ENCODE measurements around the gene UCHL3. TPM values are rescaled to one million over a fixed set of nuclear protein-coding genes. Genes with fewer than 3 reads are reported as not detected.
A peak's percentile ranks its signal among the peaks of the same experiment; 100 is the strongest.

The UCHL3 gene
- total RNA-seq, 1 experiment from 2014 or later, result 83.7 TPM

DNA sequence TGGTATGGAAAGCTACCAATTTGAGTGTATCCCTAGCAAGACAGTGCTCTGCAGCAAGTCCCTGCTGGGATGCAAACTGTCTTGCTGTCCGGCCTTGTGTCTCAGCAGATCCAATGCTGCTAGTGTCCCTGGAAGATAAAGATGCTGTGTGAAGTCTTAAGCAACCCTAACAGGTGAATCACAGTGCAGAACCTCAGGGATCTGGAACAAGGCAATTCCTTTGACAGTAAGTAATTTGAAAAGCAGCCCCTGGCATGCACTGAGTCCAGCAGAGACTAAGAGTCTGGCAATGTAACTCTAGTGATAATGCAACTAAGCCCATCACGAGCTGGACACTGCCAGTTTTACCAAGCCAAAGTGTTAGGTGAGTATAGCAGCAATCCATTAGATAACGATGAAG is 1.7 kb upstream of the UCHL3 start:
- DNase-seq (ENCODE audit: low spot score), result no peak

DNA sequence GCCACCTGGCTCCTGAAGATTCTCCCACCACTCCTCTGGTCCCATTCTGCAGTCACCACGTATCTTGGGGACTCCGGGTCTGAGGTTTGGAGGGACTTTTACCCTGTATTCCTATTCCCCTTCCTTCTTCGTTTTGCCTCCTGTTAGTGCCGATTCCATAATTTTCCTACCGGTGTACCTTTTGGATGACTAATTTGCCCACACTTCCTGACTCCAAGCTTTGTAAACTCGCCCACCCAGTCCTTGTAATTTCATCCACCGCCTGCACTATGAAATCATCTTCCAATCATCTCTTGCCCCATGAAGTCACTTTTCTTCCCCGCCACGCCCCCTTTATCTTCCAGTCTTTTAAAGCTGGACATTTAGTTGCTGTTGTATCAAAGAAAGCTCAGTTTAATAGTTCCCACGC is 572 bp downstream of the UCHL3 start:
- peak; percentile 43 for DNase-seq (ENCODE audit: low spot score)

- no peak for DNase-seq (ENCODE audit: low spot score)
Observed at GRCh38 chr13:75554464-75554863, 4.9 kb downstream of the UCHL3 start.

DNA sequence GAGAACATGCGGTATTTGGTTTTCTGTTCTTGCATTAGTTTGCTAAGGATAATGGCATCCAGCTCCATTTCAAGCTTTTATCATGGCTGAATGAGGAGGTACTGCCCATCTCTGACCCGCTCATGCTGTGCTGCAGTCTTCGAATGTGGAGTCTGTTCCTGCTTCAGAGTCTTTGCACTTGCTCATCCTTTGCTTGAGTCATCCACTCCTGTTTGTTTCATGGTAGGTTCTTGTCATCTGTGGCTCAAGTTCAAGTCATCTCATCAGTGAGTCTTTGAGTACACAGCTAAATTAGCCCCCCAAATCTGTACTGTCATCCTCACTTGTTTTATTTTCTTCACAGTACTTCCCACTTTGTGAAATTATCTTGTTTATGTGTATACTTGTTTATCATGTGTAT is 5.4 kb downstream of the UCHL3 start:
- no peak for DNase-seq (ENCODE audit: low spot score)

GRCh38 chr13:75555836-75556235 is 6.2 kb downstream of the UCHL3 start:
- DNase-seq (ENCODE audit: low spot score), result no peak

DNA sequence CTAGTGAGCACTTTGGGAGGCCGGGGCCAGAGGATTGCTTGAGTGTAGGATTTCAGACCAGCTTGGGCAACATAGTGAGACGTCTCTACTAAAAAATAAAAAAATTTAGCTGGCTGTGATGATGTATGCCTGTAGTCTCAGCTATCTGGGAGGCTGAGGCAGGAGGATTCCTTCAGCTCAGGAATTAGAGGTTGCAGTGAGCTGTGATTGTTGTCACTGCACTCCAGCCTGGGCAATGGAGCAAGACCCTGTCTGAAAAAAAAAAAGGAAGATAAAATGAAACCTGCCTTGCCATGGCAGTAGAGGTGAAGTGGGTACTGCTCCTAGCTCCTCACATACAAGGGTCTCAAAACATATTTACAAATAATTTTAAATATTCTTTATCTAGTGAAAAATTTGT is 7.4 kb downstream of the UCHL3 start:
- DNase-seq (ENCODE audit: low spot score), result no peak

DNA sequence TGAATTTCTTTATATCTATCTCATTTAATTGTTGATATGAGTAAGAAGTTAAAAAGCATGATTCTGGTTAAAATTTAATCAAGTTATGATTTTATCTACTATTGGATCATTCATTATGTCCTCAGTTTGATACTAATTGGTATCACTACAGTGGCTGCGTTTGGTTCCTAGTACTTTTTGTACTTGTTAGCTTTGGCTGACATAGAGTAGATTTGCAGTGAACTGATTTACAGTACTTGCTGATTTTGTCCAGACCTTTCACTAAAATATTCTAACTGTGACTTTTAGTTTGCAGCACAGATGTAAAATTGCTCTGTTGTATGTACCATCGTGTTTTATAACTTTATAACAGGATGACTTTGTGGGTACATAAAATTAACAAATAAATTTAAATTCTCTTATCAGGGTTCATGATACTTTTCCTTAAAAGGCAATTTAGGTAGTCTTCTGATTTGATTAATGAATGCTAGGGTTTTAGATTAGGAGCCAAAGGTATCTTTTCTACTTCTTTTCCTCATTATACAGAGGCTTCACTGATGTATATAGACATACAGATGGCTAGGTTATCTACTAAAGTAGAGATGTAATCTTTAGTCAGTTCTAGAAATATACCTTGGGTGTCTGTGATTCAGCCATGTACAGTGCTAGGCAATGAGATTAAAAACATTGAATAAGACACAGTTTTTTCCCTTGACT is 8.7 kb downstream of the UCHL3 start:
- DNase-seq (ENCODE audit: low spot score), result no peak

GRCh38 chr13:75566658-75567057 is 17.1 kb downstream of the UCHL3 start:
- peak; percentile 38 for DNase-seq (ENCODE audit: low spot score)

DNA sequence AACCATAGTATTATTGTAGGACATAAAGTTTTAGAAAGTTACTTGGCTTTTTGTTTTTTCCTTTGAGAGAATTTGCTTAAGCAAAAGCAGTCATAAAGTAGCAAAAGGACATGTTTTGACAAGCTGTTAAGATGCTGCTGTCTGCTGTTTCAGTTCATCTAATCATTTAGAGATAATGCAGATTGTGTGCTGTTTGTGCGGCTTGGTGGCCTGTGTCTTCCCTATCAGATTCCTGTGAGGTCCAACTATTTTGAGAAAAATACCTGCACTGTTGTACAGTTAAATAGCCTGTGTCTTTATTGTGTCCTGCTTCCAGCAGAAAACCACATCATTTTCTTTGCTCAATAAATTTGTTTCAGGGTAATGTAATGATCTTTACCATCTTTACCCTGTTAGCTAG is 20.0 kb downstream of the UCHL3 start:
- DNase-seq (ENCODE audit: low spot score), result no peak

GRCh38 chr13:75579529-75579928 is 29.9 kb downstream of the UCHL3 start:
- DNase-seq (ENCODE audit: low spot score), result no peak

GRCh38 chr13:75581874-75582640 is 32.5 kb downstream of the UCHL3 start:
- DNase-seq (ENCODE audit: low spot score), result no peak

DNA sequence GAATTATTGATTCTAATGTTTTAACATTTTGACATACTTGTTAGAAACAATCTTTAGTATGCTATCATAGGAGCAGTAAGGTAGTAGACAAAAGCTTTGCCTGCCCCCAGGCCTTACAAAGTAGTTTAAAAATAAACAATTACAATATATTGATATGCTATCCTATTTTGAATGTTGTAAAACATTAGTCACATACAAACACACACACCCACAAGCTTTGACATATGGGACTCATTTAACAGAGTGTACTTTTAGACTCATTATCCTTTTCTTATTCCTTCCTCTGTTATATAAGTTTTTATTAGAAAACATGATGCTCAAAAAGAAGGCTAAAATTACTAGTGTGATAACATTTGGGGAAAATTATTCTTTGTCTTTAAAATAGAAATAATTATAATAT is 33.5 kb downstream of the UCHL3 start:
- no peak for DNase-seq (ENCODE audit: low spot score)

- DNase-seq (ENCODE audit: low spot score), result no peak
Observed at GRCh38 chr13:75585153-75585552, 35.6 kb downstream of the UCHL3 start.

DNA sequence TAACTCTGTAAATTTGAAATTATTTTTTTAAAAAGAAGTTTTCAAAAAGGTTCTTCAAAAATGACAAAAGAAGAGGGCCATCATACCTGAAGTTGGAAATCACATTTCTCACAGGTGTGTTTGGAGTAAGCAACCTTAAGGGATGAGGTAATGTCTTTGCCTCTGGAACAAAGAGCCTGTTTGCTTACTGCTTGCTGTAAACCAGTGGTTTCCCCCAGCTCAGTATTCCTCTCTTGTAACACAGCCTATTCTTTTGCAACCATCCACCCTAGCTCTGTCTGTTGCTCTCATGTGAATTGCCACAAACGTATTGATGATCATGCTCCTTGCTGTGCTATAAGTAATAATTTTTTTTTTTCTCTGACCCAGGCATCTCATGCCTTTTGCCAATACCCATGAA is 38.1 kb downstream of the UCHL3 start:
- DNase-seq (ENCODE audit: low spot score), result no peak

DNA sequence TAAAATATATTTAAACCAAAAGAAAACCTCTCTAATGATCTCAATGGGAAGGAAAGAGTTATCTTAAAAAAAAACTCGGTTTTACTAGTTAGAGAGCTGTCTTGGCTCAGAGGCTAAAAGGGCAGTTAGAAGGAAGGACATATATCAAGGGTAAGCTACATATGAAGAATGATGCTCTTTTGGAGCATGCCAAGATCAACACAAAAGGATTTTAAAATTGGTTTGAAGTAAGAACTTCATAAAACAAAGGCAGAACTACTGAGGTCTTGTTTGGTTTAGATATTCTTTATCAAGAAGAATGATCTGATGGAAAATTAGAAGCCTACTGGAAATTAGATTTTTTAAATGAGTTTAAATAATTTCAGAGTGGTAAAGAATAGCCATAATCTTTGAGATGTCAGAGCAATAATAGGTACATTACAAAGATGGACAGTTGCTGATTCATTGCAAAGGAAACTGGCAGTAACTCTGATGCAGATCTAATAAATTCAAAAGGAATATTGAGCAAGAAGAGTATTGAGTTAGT is 47.1 kb downstream of the UCHL3 start:
- no peak for DNase-seq (ENCODE audit: low spot score)

DNA sequence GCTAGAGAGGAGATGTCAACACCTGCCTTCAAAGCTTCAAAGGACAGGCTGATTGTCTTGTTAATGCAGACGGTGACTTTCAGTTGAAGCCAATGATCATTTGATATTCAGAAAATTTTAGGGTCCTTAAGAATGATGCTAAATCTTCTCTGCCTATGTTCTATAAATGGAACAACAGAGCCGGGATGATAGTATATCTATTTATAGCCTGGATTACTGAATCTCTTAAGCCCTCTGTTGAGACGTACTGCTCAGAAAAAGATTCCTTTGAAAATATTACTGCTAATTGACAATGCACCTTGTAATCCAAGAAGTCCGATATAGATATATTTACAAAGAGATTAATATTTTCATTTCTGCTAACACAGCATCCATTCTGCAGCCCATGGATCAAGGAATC is 50.8 kb downstream of the UCHL3 start:
- DNase-seq (ENCODE audit: low spot score), result no peak

DNA sequence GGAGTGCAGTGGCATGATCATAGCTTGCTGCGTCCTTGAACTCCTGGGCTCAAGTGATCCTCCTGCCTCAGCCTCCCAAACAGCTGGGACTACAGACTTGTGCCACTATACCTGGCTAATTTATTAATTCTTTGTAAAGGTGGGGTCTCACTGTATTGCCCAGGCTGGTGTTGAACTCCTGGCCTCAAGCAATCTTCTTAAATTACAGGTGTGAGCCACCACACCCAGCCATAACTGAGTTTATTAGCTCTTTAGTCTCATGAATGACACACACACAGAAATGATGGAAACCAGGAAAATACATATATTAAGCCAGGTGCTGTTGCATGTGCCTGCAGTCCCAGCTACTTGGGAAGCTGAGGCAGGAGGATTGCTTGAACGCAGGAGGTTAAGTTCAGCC is 53.4 kb downstream of the UCHL3 start:
- no peak for DNase-seq (ENCODE audit: low spot score)

- DNase-seq (ENCODE audit: low spot score), result no peak
Observed at GRCh38 chr13:75607447-75607846, 57.9 kb downstream of the UCHL3 start.

- no peak for DNase-seq (ENCODE audit: low spot score)
Observed at GRCh38 chr13:75610466-75610865, 60.9 kb downstream of the UCHL3 start.

DNA sequence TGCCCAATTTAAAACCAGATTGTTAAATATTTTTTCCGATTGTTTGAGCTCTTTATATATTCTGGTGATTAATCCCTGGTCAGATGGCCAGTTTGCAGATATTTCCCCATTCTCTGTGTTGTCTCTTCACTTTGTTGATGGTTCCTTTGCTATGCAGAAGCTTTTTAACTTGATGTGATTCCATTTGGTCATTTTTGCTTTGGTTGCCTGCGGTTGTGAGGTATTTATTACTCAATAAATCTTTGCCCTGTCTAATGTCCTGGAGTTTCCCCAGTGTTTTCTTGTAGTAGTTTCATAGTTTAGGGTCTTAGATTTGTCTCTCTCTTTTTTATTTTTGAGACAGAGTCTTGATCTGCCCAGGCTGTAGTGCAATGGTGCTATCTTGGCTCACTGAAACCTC is 62.8 kb downstream of the UCHL3 start:
- peak; percentile 41 for DNase-seq (ENCODE audit: low spot score)

GRCh38 chr13:75617230-75617629 is 67.6 kb downstream of the UCHL3 start:
- DNase-seq (ENCODE audit: low spot score), result no peak

DNA sequence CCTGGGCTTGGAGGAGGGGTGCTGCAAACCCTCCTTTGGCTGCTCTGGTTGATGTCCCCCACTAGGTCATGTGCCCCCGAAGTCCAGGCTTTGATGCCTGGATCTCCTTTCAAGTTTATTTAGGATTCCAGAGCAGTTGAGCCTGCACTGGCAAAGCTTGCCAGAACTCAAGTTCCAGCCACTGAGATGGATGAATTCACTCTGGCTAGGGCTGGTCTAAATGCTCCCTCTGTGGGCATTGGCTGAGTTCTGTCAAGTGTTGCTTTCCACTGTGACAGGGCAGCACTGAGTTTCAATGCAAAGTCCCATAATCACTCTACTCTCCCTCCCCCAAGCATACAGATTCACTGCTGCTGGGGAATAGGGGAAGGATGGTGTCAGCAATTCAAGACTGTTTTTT is 68.7 kb downstream of the UCHL3 start:
- DNase-seq (ENCODE audit: low spot score), result no peak

GRCh38 chr13:75620020-75620419 is 70.4 kb downstream of the UCHL3 start:
- no peak for DNase-seq (ENCODE audit: low spot score)

All from A172 (cell line).